HepG2 (cell line): ENCODE measurements around the gene BBLN. TPM values are rescaled to one million over a fixed set of nuclear protein-coding genes. Genes with fewer than 3 reads are reported as not detected.

Source experiments
- CENPBD1 ChIP-seq: sonication (generic); formaldehyde crosslinking; IDR thresholded peaks from 2 replicates; pipeline ENCODE4 v1.8.0; 2022; ENCODE audit warnings: missing genetic modification reagents, low read depth, mild to moderate bottlenecking, borderline replicate concordance
- CREB3 ChIP-seq: sonication (generic); formaldehyde crosslinking; IDR thresholded peaks from 2 replicates; pipeline ENCODE4 v1.5.0; 2020; ENCODE audit warnings: missing genetic modification reagents
- E2F2 ChIP-seq: sonication (generic); formaldehyde crosslinking; IDR thresholded peaks from 2 replicates; pipeline ENCODE4 v1.4.0; 2020; ENCODE audit warnings: missing genetic modification reagents, borderline replicate concordance
- YEATS2 ChIP-seq: sonication (generic); formaldehyde crosslinking; IDR thresholded peaks from 2 replicates; pipeline ENCODE4 v1.4.0; 2020; ENCODE audit warnings: missing genetic modification reagents, borderline replicate concordance
- ZMAT3 ChIP-seq: sonication (generic); formaldehyde crosslinking; conservative IDR thresholded peaks from 2 replicates; pipeline ENCODE4 v1.7.0; 2021; ENCODE audit warnings: missing genetic modification reagents
- polyA plus RNA-seq, 8 experiments: library from polyadenylated mRNA; depleted of rRNA in 3 of 8; stranded (reverse) in 7 of 8; unstranded in 1 of 8; fragments of >200 nt; fragmentation: Illumina TruSeq in 4 of 8; extraction: Trizol in 4 of 8; gene quantifications; 2 replicates each; pipeline versions ENCODE4 v1.2.1 to v1.2.3, GENCODE V29; 2011 to 2016; ENCODE audit warnings: low read depth in 4 of 8, missing spikeins in 1 of 8, mixed read lengths in 1 of 8; ENCODE audit not compliant: insufficient read depth in 1 of 8
- total RNA-seq, 5 experiments: library from RNA; depleted of rRNA; stranded (reverse); fragments of >200 nt; fragmentation: Illumina TruSeq; extraction: Trizol; gene quantifications; 2 replicates each; pipeline ENCODE4 v1.2.3, GENCODE V29; 2016; ENCODE audit warnings: low read depth in 1 of 5
- TF ChIP-seq, protein P1 (sequence below): sonication (generic); formaldehyde crosslinking; conservative IDR thresholded peaks from 2 replicates; pipeline ENCODE4 v1.4.0; 2020; ENCODE audit warnings: missing genetic modification reagents
- TF ChIP-seq, protein P2 (sequence below): sonication (generic); formaldehyde crosslinking; IDR thresholded peaks from 2 replicates; pipeline ENCODE4 v1.4.0; 2020; ENCODE audit warnings: low read depth, mild to moderate bottlenecking, missing genetic modification reagents
- TF ChIP-seq, protein P3 (sequence below): sonication (generic); formaldehyde crosslinking; IDR thresholded peaks from 2 replicates; pipeline ENCODE4 v1.5.0; 2020; ENCODE audit warnings: missing genetic modification reagents
- TF ChIP-seq, protein P4 (sequence below): sonication (generic); formaldehyde crosslinking; conservative IDR thresholded peaks from 2 replicates; pipeline ENCODE4 v1.4.0; 2020; ENCODE audit warnings: missing genetic modification reagents

Gene BBLN
- total and polyA plus RNA-seq, 2 of the 13 experiments (the other 11 are each of a cell fraction or from before 2014, with no cell fraction given): 27.6 to 33.1 TPM

- TF ChIP-seq E2F2 (CRISPR knock-in tag): no peak
- TF ChIP-seq, protein P1, sequence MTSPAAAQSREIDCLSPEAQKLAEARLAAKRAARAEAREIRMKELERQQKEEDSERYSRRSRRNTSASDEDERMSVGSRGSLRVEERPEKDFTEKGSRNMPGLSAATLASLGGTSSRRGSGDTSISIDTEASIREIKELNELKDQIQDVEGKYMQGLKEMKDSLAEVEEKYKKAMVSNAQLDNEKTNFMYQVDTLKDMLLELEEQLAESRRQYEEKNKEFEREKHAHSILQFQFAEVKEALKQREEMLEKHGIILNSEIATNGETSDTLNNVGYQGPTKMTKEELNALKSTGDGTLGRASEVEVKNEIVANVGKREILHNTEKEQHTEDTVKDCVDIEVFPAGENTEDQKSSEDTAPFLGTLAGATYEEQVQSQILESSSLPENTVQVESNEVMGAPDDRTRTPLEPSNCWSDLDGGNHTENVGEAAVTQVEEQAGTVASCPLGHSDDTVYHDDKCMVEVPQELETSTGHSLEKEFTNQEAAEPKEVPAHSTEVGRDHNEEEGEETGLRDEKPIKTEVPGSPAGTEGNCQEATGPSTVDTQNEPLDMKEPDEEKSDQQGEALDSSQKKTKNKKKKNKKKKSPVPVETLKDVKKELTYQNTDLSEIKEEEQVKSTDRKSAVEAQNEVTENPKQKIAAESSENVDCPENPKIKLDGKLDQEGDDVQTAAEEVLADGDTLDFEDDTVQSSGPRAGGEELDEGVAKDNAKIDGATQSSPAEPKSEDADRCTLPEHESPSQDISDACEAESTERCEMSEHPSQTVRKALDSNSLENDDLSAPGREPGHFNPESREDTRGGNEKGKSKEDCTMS (CRISPR knock-in tag): 0 out of 2 replicates have a peak, but pooled peaks have one; percentile 62
- no peak for TF ChIP-seq CREB3 (CRISPR knock-in tag)
- peak; percentile 64; the same call in 1 of the 2 replicates for TF ChIP-seq YEATS2 (CRISPR knock-in tag)
- TF ChIP-seq, protein P2, sequence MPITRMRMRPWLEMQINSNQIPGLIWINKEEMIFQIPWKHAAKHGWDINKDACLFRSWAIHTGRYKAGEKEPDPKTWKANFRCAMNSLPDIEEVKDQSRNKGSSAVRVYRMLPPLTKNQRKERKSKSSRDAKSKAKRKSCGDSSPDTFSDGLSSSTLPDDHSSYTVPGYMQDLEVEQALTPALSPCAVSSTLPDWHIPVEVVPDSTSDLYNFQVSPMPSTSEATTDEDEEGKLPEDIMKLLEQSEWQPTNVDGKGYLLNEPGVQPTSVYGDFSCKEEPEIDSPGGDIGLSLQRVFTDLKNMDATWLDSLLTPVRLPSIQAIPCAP (CRISPR knock-in tag): no peak
- TF ChIP-seq ZMAT3 (CRISPR knock-in tag): 0 out of 2 replicates have a peak, but pooled peaks have one; percentile 74
- TF ChIP-seq, protein P3, sequence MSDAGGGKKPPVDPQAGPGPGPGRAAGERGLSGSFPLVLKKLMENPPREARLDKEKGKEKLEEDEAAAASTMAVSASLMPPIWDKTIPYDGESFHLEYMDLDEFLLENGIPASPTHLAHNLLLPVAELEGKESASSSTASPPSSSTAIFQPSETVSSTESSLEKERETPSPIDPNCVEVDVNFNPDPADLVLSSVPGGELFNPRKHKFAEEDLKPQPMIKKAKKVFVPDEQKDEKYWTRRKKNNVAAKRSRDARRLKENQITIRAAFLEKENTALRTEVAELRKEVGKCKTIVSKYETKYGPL (CRISPR knock-in tag): no peak
- TF ChIP-seq, protein P4, sequence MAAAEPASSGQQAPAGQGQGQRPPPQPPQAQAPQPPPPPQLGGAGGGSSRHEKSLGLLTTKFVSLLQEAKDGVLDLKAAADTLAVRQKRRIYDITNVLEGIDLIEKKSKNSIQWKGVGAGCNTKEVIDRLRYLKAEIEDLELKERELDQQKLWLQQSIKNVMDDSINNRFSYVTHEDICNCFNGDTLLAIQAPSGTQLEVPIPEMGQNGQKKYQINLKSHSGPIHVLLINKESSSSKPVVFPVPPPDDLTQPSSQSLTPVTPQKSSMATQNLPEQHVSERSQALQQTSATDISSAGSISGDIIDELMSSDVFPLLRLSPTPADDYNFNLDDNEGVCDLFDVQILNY (CRISPR knock-in tag): 0 out of 2 replicates have a peak, but pooled peaks have one; percentile 44
- TF ChIP-seq CENPBD1: no peak
Observed at GRCh38 chr9:128159784-128160602, at the start of gene BBLN (continued).
